T-helper 1 cell treated with Interleukin-12 subunit alpha and Interleukin-12 subunit beta and Interleukin-4 antibody, amounts not matched to agents 30 ng/mL and 1 ng/mL, for 36 hours (primary cell): ENCODE results near the gene CHID1. TPM values are rescaled to one million over a fixed set of nuclear protein-coding genes. Genes with fewer than 3 reads are reported as not detected.

Experiments used
- intact Hi-C: fragments of 100-400 bp; cut with micrococcal nuclease; formaldehyde crosslinking; loops from one replicate; pipeline ENCODE4 v1.15.1; 2024
- total RNA-seq: library from RNA; stranded (reverse); gene quantifications from 2 replicates; pipeline ENCODE4 v1.2.3, GENCODE V29; 2022

Gene CHID1
- total RNA-seq, 1 donor from 2014 or later, result 53.4 TPM

DNA sequence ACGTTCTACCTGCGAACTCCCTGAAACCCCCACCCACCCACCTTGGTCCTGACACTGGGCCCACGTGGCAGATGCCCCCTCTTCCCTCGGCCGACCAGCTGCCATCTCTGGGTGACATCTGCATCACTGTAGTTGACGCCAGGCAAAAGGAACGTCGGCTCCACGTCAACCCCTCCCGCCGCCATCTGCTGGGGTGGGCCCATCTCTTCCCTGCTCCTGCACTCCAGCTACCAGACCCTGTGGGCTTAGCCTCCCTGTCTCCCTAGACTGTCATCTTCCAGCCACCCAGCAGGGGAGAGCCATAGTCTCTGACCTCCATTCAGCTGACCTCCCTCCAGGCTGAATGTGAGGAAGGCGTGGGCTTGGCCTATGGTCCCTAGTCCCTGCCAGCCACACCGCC is 21.4 kb downstream of the CHID1 start:
- intact Hi-C loops, result no loop called here

DNA sequence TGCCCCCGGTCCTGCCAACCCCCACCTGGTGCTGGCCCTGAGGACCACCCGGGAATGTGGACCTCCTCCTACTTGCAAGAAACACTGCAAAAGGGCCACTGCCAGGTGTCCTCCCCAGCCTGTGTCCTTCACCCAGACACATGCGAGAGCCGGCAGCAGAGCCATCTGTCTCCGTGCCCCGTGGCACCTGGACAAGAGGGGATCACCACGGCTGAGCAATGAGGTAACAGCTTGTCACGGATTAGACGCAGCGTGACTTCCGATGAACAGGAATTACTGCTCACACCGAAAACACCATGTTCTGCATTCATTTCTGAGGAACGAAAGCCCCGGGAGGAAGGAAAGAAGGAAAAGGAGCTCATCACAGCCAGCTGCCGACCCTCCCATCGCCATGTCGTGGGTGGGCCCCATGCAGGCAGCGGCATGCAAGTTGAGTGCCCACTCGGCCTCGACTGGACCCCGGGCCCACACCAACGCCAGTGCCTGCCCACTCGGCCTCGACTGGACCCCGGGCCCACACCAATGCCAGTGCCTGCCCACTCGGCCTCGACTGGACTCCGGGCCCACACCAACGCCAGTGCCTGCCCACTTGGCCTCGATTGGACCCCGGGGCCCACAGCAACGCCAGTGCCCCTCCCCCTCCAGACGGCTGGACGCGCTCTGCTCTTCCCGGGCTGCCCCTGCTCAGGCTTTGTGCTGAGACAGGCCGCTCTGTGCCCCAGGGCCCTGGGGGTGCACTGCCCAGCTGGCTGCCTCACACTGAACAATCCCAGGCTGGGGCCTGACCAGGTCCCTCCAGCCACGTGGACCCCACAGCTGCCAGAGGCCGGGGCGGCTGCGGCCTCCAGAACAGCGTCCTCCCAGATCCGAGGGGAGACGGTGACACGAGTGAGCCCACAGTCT is 22.0 kb downstream of the CHID1 start:
- intact Hi-C loops, result no loop called here

DNA sequence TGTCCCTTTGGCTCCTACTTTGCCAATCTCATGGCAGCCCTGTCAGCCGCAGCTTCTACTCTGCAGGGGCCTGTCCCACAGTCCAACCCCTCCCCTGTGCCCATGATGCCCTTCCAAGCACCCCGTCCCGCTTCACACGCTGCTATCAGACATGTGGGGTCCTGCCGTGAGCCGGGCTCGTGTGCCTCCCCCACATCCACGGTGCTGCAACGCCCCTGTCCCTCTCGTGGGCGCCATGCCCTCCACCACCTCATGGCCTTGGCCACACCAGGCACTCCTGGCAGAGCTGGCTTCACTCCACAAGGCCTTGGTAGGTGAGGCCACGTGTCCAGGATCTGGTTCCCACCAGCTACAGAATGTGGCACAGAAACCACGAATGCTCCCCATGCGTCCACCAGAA is 23.0 kb downstream of the CHID1 start:
- intact Hi-C loops, result no loop called here

DNA sequence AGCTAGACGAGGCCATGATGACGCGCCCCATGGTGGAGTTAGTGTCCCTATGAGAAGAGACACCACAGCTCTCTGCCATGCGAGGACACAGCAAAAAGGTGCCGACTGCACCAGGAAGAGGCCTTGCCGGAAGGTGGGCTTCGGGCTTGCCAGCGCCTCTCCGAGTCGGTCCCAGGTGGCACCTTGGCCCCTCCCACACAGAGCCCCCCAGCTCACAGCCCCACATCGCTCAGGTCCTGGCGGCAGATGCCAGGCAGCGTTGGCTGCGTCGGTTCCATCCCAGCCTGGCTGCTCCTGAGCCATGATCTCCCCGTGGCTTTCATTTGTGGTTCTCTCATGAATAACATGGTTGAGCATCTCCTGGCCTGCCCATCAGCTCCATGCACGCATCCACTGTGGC is 24.0 kb downstream of the CHID1 start:
- intact Hi-C loops, result no loop called here

DNA sequence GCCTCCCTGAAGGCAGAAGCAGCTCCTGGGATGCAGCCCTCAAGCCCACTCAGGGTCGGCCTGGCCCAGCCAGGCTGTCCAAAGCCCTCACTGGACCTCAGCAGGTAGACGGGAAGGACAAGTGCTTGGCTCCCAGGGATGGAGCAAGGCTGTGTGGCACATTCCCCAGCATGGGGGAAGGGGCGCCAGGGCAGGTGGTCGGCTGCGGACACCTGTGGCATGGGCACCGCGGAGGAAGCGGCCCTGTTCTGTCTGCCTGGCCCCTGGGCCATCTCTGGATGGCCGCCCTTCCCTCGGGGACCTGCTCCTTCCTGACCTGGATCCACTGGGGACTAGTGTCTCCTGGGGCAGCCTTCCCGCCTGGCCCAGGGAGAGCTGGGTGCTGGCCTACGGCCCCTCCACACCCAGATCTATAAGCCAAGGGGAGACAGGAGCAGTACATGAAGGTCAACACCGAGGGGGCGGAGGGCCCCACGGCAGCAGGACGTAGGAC is 26.0 kb downstream of the CHID1 start:
- intact Hi-C loops, result no loop called here

DNA sequence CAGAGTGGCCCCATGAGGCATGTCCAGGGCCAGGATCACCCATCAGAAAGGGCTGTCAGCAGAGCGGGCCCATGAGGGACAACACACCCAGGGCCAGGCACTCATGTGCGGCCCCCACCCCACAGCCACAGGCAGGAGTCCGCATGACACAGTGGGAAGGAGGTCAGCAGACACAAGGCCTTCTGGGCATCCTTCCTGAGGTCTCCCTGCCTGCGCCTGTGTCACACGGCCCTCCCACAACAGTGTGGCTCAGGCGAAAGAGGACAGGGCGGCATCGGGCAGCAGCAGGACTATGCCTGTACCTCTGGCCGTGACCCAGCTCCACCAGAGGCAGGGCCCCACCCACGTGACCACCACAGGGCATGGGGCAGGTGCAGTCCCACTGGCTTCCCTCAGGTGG is 27.1 kb downstream of the CHID1 start:
- intact Hi-C loops, result no loop called here

DNA sequence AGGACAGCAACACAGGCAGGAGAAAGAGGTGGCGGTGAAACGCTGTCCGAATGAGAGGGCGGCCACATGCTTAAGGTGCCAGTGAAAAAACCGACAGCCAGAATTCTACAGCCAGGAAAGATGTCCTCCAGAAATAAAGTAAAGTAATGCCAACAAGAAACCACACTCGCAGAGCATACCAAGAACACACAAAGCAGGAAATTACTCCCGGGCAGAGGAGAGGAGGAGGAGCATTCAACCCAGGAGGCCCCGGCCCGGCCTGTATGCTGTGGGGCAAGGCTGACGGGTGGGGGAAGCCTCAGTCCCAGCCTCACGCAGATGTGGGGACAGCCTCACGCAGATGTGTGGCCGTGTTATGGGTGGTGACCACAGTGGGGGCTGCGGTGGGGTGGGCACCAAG is 28.0 kb downstream of the CHID1 start:
- intact Hi-C loops, result no loop called here

DNA sequence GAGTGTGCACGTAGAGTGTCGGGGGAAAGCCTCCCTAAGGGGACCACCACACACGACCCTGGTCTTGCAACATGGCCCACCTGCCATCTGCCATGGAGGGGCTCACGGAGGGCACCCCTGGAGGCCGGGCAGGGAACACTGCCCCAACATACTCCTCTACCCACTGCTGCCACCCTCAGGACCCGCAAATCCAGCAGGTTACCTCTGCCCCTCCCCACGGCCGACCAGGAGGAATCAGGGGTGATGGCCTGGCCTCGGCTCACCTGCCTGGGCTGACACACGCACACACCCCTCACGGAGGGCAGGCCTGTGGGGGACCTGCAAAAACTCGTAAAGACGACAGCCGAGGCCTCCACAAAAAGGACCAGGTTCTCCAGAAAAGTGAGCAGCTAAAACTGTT is 30.2 kb downstream of the CHID1 start:
- intact Hi-C loops, result no loop called here

DNA sequence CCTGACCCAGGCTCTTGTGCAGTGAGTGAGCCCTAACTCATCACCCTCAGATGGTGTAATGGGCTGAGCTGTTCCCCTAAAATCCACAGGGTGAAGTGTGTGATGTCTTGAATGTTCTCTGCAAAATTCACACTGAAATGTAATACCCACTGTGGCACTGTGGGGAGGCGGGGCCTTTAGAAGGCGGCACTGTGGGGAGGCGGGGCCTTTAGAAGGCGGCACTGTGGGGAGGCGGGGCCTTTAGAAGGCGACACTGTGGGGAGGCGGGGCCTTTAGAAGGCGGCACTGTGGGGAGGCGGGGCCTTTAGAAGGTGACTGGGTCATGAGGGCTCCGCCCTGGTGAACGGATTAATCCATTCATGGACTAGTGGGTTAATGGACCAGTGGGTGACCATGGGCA is 33.0 kb downstream of the CHID1 start:
- intact Hi-C loops, result no loop called here

DNA sequence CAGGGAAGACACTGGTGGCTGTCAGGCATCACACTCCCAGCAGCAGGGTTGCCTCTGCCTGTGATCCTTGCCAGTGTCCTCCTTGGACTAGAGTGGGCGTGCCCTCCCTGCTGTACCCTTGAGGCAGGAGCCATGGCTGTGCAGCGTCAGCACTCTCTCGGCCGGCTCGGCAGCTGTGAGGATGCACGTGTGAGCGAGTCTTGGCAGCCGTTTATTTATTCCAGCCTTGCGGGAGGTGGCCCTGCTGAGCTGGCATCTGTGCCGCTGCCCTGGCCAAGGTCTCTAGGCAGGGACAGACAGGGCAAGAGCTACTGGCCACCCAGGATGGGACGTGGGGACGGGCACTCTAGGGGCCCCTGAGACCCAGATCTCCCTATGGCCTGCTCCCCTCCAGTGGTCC is 34.1 kb downstream of the CHID1 start:
- intact Hi-C loops, result no loop called here

DNA sequence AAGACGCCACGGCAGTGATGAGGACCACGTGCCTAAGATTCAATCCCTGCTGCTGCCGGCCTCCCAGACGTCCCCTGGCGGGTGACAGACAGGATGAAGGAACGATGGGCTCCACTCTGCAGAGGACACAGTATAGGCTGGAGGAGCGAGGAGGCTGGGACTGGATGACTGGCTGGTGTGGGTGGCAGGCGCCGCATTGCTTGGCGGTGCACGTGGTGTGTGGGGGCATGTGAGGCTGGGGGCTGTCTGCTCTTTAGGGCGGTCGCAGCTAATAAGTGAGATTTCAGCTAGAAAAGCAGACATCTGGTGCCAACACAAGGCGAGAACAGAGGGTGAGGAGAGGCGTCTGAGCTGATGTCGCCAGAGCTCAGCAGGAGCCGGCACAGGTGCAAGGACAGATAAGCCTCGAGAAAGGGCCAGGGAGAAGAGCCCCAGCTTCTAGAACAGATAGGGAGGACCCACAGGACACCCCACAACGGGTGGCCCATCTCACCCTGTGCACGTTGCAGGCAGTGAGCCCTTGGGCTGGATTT is 34.8 kb downstream of the CHID1 start:
- intact Hi-C loops, result no loop called here

DNA sequence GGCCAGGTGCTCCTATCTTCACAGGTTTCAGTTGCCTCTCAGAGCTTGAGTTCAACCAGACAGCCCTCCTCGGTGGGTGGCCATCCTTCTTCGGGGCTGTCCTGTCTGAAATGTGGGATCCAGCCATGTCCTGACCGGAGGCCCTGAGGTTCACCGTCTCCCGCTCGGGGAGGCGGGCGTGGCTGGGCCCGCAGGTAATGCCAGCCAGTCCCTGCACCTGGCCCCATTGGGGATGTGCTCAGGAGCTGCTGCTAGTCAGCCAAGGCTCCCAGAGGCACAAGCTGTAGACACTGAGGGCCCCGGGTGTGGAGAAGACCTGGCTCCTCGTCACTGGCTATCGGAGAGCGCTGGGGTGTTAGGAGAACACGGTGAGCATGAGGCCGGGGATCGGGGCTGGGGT is 35.4 kb downstream of the CHID1 start:
- intact Hi-C loops, result no loop called here

DNA sequence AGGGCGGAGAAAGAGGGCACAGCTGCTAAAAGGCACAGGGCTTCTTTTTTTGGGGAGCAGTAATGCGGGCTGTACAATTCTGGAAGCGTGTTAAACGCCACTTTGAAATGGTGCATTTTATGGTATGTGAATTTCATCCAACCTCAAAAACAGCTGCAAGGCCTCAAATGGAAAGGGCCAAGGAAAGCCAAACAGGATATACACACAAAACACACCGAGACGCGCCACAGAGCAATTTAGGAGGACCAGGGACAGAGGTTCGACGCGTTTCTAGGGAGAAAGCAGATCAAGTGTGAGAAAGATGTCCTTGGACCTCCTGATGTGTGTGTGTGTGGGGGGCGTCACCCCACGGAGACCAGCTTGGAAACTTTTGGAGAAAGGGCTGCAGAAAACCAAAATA is 36.9 kb downstream of the CHID1 start:
- intact Hi-C loops, result no loop called here

DNA sequence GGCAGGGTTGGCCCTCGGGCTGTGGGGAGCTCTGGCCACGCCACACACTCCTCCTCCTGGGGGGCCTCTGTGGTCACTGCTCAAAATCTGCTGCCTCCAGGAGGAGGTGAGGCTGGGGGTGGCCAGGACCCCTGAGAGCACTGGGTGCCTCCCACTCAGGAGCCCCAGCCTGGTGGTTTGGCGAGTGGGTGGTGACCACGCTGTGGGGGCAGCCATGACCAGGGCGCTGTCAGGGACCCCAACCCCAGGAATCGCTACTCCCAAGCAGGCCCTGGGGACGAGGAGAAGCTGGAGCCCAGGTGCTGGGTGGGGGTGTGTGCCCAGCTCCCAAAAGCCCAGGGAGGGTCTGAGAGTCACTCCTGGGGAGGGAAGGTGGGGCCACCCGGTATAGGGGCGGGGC is 37.8 kb downstream of the CHID1 start:
- intact Hi-C loops, result no loop called here

DNA sequence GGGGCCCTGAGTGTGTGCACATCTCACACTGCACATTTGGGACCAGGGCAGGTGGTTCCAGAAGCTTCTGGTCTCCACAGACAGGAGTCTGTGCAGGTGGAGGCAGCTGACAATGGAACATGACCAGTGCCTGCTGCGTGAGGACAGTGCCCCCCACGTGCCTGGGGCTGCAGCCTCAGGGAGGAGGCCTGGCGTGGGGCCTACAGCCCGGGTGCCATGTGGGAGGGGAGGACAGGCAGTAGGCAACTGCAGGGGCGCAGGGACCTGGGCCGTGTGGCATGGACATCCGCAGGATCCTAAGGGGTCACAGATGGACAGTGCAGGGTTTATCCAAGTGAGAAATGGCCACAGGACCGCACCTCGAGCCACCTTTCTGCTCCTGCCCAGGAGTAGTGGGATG is 39.1 kb downstream of the CHID1 start:
- intact Hi-C loops, result no loop called here

DNA sequence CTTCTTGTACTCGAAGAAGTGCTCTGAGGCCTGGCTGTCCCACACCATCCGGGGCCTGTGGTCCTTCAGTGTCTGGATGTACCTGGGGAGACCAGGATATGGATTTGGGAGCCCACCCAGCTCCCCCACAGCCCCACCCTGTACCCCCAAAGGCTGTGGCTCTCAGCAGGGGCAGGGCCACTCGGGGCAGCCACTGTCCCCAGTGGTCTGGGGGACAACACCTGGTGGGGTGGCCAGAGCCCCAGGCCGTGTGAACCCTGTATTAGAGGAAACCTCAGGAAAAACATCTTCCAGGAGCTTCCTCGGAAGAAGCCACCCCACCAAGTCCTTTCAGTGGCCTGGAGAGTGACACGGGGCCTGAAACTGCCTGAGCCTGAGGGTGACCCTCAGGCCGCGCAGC is 40.2 kb downstream of the CHID1 start:
- intact Hi-C loops, result no loop called here

DNA sequence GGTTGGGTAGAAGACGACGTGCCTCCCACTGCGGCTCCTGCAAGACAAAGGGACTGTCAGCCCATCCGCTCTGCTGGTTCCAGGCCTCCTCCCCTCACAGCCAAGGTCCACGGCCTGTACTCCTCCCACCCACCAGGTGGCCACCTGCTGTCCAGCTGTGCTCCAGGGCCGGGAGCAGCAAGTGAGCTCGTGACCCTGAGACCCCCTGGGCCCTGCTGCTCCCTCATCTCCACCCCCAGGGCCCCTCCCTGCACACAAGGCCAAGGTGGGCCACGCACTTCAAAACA is 40.5 kb downstream of the CHID1 start:
- intact Hi-C loops, result no loop called here

DNA sequence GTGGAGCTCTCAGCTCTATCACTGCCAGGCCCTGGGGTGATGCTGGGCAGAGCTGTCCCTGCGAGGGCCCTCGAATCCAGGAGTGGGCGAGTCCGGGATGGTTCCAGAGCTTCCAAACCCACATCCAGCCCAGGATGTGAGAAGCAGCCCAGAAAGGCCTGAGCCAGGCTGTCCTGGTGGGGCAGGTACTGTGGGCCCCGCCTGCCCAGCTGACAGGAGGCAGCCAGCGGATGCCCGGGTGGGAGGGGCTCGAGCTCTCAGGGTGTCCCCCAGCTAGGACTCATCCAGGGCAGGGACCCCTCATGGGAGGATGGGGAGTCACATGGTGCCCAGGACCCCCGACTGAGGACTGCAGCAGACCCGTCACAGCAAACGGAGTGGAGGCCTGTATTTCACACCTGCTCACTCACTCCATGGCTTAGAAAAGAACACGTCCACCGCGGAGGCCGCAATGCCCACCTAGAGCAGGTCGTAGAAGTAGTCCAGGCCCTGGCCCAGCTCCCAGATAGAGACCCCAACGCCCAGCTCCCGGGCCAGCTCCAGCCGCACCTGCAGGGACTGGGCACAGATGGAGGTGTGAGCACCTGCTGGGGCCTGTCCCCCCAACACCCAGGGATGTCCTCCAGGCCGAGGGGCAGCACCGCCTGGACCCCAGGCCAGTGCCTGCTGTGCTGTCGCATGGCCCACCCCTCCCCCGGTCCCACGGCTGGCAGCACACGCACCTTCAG is 41.0 kb downstream of the CHID1 start:
- intact Hi-C loops, result no loop called here

DNA sequence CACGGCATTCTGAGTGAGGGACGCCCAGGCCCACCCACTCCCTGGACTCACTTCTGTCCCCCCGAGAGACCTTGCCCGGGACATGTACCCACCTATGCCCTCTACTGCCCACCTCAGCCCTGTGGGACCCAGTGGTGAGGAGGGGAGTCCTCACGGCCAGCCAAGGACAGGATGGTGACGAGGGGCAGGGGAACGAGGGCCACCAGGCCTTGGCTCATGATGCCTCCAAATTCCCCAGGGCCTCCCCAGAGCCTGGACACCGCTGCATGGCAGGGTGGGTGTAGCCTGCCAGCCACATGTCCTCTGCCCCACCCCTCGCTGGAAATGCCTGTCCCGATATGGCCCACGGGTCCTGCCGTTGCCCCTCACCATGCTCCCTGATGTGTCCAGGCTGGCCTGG is 41.8 kb downstream of the CHID1 start:
- intact Hi-C loops, result no loop called here

DNA sequence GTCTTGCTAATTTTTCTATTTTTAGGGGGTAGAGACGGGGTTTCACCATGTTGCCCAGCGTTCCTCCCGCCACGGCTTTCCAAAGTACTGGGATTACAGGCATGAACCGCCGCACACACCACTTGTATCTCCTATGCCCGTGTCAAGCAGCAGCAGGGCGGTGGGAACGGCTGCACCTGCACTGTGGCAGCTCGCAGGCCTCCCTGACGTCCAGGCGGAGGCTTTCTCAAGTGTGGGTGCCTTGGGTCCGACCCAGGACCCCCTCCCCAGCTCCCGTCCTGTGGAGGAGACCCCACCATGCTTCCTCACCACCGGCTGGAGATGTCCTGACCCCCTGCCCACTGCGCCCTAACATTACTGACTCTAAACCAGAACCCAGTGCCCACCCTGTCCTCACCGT is 42.2 kb downstream of the CHID1 start:
- intact Hi-C loops, result no loop called here

DNA sequence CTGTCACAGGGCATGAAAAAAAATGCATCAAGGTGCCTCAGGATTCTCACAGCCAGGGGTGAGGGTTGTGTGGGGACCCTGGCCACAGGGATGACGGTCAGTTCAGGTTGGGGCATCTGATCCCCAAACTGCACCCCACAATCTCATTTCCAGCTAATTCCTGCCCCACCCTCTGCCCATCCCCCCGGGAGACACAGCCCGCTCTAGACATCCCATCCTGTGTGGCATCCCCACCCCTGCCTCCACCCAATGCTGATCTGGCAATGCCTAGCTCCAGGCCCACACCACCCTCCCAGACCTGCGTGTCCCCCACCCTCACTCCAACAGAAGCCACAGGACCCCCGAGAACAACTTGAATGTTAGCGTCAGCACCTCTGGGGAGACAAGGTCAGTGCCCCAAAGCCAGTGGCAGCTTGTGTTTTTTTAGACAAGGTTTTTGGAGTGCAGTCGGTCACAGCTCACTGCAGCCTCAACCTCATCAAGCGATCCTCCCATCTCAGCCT is 42.7 kb downstream of the CHID1 start:
- intact Hi-C loops, result no loop called here

DNA sequence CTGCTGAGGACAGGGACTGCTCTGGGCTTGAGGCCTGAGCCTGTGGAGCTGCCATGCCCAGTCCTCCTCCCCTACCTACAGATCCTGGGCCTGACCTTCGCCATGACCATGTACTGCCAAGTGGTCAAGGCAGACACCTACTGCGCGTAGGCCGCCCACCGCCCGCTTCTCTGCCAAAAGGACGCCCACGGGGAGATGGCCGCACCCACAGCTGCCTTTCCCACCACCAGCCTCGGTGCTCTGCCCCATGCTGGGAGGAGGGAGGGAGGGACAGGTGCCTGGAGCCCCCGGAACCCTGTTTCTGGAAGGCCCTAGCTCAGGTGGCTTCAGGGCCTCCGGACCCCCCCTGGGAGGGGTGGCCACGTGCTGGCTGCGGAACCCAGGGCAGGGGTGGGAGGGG is 44.1 kb downstream of the CHID1 start:
- intact Hi-C loops, result no loop called here
